ENCODE data around the gene GCLC.

GCLC gene

DNA sequence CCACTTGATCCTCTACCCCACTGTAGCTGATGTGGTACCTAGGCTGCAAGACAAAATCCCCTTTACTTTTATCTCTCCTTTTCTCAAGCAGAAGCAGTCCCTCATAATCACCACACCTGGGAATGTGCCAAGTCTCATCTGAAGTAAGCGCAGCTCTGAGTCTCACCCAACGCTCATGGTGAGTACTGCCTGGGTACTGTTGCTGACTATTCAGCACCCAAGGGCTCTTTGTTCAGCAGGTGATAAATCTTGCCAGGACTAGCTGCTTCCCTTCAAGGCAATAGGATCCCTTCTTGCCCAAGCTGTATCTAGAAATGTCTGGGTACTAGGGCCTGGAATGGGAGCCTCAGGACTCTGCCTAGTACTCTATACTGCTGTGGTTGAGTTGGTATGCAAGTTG, 70.9 kb downstream of the GCLC start:
- DNase-seq: no peak
- in situ Hi-C loops (cut with HindIII; ENCODE audit: low pct_ligation_motif_present, low pct_unique_long_range_greater_than_20kb, low sequenced_read_pairs): no loop called here

DNA sequence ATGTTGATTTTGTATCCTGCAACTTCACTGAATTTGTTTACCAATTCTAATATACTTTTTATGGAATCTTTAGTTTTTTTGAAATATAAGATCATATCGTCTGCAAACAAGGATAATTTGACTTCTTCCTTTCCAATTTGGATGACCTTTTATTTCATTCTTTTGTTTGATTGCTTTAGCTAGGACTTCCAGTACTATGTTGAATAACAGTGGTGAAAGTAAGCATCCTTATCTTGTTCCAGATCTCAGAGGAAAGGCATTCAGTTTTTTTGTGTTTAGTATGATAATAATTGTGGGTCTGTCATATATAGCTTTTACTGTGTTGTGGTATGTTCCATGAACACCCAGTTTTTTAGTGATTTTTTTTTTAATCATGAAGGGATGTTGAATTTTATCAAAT, 75.7 kb downstream of the GCLC start:
- no peak for DNase-seq
- in situ Hi-C loops (cut with HindIII; ENCODE audit: low pct_ligation_motif_present, low pct_unique_long_range_greater_than_20kb, low sequenced_read_pairs): no loop called here

DNA sequence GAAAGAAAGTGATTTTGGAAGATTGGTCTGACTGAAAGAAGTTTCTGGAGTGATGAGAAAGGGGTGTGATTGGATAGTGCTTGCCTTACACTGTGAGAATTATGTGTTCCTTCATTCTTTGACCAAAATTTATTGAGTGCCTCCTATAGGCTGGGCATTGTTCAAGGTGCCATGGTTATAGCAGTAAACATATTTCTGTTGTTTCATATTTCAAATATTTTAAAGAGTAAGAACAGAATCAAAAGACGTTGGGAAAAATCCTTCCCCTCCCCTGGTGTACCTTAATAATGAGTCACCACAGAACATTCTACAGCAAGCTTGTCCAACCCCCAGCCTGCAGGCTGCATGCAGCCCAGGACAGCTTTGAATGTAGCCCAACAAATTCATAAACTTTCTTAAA, 78.6 kb downstream of the GCLC start:
- no peak for DNase-seq
- in situ Hi-C loops (cut with HindIII; ENCODE audit: low pct_ligation_motif_present, low pct_unique_long_range_greater_than_20kb, low sequenced_read_pairs): no loop called here

DNA sequence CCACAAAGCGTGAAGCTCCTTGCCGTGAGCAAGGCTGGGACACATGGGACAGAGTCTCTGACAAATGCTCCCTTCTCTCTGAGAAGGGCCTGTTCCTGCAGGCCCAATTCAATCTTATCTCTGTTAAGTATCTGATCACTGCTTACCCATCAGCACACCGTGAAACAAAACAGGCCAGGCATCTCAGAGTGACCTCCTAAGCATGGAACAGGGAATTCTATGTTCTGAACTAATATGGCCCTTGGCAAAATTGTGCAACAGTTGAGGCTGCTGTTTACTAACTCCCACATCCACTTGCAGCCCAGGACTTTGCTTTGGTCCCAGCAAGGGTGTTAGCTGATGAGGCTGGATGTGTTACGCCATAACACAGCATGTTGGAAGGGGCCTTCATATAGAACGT, 79.2 kb downstream of the GCLC start:
- DNase-seq: no peak
- in situ Hi-C loops (cut with HindIII; ENCODE audit: low pct_ligation_motif_present, low pct_unique_long_range_greater_than_20kb, low sequenced_read_pairs): no loop called here

DNA sequence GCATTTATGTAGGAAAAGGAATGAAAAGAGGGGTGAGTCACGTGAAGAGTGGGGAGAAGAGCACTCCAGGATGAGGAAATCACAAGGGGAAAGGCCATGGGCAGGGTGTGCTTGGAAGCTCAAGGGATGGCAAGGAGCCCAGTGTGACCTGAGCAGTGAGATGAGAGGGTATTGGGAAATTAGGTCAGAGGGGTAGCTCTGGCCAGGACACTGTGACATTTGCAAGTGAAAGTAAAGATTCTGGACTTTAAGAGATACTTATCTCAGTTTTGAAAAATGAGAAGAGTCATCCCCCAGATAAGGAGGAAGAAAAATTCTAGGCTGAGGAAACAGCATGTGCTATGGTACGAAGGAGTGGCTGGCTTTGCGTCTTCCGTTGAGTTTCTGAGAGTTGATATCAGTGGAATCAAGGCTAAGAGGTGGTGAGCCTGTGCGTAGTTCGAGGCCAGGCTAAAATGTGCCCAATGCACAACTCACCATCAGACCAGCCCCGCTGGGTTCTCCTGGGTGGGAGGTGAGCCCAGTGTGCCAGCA, 79.9 kb downstream of the GCLC start:
- no peak for DNase-seq
- in situ Hi-C loops (cut with HindIII; ENCODE audit: low pct_ligation_motif_present, low pct_unique_long_range_greater_than_20kb, low sequenced_read_pairs): no loop called here

DNA sequence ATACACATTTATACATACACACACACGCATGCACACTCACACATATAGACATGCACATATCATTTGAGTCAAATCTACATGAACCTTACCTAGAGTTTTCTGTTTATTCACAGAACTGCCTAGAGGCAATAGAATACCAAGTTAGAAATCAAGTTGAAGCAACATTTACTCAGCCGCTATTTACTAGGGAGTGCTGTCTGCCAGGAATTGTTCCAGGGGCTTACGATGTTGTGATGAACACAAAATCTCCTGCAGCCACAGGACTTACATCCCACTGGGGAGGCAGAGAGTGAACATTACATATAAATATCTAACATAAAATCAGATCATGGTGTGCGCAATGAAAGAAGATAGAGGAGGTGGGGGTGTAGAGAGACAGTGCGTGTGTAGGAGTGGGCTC, 80.4 kb downstream of the GCLC start:
- in situ Hi-C loops (cut with HindIII; ENCODE audit: low pct_ligation_motif_present, low pct_unique_long_range_greater_than_20kb, low sequenced_read_pairs): no loop called here
- no peak for DNase-seq

DNA sequence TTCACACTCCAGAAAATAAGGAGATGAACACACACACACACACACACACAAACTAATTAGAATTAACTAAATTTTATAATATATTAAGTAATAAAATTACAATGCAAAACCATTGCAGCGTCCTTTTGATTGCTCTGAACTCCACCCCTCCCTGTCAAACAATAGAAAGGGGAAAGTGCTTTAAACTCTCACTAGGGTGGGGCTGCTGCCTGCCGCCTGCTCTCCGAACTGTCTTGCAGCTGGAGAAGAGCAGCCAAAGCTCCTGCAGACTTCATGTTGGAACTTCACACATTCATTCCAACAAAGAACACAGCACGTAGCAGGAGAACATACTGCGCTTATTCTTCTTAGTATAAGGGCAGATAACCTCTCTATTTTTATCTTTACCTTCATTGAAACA, 83.2 kb downstream of the GCLC start:
- in situ Hi-C loops (cut with HindIII; ENCODE audit: low pct_ligation_motif_present, low pct_unique_long_range_greater_than_20kb, low sequenced_read_pairs): no loop called here
- DNase-seq: no peak

DNA sequence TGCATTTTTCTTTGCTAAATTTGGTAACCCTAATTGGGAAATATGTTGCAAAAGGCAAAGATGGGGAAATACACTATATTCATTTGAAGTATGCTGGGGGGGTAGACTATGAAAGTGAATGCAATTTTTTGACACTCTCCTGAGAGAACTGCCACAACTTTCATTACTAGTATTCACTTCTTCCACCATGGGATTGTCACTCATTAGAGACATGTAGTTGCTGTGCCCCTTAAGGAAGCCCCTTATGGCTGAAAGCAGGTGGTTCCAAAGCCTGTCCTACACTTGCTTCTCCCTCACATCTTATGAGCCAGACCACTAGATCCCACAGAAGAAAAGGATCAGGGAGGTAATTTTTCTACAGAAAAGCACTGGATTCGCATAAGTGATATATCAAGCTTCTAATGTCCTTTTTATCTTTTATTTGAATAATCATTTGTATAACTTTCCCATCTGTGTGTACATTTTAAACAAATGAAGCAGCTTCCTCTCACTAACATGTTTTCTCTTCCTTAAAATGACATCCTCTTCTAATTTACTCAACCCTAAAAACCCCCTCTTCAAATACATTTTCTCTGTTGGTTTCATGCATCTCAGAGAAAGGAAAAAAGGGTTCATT, 83.8 kb downstream of the GCLC start:
- DNase-seq: no peak
- in situ Hi-C loops (cut with HindIII; ENCODE audit: low pct_ligation_motif_present, low pct_unique_long_range_greater_than_20kb, low sequenced_read_pairs): no loop called here

DNA sequence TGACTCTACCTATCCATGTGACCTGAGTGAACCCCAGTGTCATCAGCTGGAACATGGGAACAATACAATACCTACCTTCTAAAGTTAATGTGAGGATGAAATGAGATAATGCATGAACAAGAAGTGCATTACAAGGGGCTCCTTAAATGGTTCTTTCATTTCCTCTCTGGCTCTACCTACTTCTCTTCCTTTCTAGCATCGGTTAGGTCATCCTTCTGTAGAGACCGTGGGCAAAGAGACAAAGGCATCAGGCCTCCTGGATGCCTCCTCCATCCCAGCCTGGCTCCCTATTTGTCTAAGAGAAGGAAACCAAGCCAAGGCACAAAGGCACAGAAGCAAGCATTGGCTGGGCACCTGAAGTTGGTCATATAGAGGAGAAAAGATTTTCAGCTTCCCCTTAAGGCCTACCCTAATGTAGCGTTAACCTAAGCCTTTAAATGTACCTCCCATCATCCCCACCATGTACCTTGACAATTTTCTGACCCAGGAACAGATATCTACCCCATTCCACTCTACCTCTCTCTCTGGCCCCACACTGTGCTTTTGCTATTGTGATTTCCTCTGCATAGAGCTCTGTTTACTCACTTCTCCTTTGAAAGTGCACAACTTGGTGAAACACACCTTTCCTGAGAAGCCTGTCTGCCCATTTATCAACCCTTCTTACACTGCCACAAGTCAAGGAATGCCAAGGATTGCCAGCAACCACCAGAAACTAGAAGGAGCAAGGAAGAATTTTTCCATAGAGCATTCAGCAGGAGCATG, 86.6 kb downstream of the GCLC start:
- DNase-seq: no peak
- in situ Hi-C loops (cut with HindIII; ENCODE audit: low pct_ligation_motif_present, low pct_unique_long_range_greater_than_20kb, low sequenced_read_pairs): no loop called here

DNA sequence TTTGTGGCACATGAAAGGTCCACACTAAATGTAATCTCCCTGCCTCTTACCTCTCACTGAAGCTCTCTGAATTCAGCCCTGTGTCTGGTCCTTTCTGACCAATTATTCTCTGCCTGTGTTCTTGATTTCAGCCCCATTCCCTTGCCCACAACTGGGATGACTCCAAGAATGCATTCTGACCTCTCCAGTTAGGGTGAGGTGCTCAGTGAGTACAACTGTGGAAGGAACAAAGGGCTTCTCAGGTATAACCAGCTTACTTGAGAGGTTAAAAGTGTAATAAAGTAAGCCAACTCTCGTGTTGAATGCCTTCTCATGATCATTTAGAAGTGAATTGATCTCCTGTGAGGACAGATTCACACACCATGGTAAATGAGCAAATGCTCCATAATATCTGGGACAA, 88.1 kb downstream of the GCLC start:
- in situ Hi-C loops (cut with HindIII; ENCODE audit: low pct_ligation_motif_present, low pct_unique_long_range_greater_than_20kb, low sequenced_read_pairs): no loop called here
- no peak for DNase-seq

DNA sequence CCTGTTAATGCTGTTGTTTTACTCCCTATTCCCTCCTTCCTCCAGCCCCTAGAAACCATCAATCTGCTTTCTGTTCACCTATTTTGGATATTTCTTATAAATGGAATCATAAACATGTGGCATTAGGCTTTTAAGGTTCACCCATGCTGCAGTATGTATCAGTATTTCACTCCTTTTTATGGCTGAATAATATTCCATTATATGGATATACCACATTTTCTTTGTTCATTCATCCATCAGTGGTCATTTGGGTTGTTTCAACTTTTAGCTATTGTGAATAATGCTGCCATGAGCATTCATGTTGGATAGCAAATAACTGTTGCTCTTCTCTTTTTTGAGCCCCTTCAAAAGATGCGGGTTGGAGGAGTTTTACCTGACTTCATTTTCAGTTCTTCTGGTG, 89.2 kb downstream of the GCLC start:
- no peak for DNase-seq
- in situ Hi-C loops (cut with HindIII; ENCODE audit: low pct_ligation_motif_present, low pct_unique_long_range_greater_than_20kb, low sequenced_read_pairs): no loop called here

DNA sequence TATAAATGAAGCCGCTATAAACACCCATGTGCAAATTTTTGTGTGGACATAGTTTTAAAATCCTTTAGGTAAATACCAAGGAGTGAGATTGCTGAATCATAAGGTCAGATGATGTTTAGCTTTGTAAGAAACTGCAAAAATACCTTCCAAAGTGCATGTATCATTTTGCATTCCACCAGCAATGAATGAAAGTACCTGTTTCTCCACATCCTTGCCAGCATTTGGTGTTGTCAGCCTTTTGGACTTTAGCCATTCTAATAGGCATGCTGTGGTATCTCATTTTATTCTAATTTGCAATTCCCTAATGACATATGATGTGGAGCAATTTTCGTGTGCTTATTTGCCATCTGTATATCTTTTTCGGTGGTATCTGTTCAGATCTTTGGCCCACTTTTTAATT, 93.7 kb downstream of the GCLC start:
- in situ Hi-C loops (cut with HindIII; ENCODE audit: low pct_ligation_motif_present, low pct_unique_long_range_greater_than_20kb, low sequenced_read_pairs): no loop called here
- no peak for DNase-seq

DNA sequence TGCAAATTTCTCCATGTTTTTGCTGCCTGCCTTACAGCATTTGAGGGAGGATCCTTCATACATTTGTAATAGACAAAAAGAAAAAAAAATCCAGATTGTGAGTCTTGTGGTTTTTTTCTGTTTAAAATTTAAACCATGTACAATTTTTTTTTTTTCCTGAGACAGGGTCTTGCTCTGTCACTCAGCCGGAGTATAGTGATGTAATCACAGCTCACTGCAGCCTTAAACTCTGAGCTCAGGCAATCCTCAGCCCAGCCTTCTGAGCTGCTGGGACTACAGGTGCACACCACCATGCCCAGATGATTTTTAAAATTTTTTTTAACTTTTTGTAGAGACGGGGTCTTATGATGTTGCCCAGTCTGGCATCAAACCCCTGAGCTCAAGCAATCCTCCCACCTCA, 97.0 kb downstream of the GCLC start:
- DNase-seq: no peak
- in situ Hi-C loops (cut with HindIII; ENCODE audit: low pct_ligation_motif_present, low pct_unique_long_range_greater_than_20kb, low sequenced_read_pairs): no loop called here
